Body of pancreas (tissue), 4 donors: ENCODE results near the gene C11orf91. TPM values are rescaled to one million over a fixed set of nuclear protein-coding genes. Genes with fewer than 3 reads are reported as not detected.
A peak's percentile ranks its signal among the peaks of the same experiment; 100 is the strongest.
"Not testable (repeated sequence)": the region's sequence is repeated elsewhere in the genome, so short reads cannot be mapped to it uniquely, and the experiment has no call there.

Source experiments
- ATAC-seq: fragments of 150-250 bp; one replicate; pipeline ENCODE4 v1.9.1; 2016
- DNase-seq, 4 donors: peaks; one replicate each; pipeline ENCODE4 v3.0.0-alpha.2; 2019
- H3K27ac ChIP-seq, 4 donors: fragments of 200-600 bp; sonication (generic); 1 replicate in 3 of 4; 2 replicates in 1 of 4; pipeline versions ENCODE4 v1.5.1 to v1.6.1; 2016 to 2019; ENCODE audit warnings: mild to moderate bottlenecking in 1 of 4, mixed read lengths in 1 of 4, moderate library complexity in 1 of 4
- H3K27me3 ChIP-seq, 2 donors: fragments of 200-600 bp; sonication (generic); one replicate each; pipeline ENCODE4 v1.6.0; 2016; ENCODE audit warnings: mild to moderate bottlenecking in 1 of 2
- H3K36me3 ChIP-seq, 2 donors: fragments of 200-600 bp; sonication (generic); replicated peaks in 1 of 2; 2 replicates each; pipeline ENCODE4 v1.5.1; 2016; ENCODE audit warnings: low read depth in 2 of 2; ENCODE audit not compliant: insufficient read depth in 1 of 2
- H3K4me1 ChIP-seq: fragments of 200-600 bp; sonication (generic); one replicate; pipeline ENCODE4 v1.6.0; 2016
- H3K4me3 ChIP-seq, 2 donors: fragments of 200-600 bp; sonication (generic); 1 replicate in 1 of 2; 2 replicates in 1 of 2; pipeline ENCODE4 v1.5.1; 2016 to 2019
- H3K9me3 ChIP-seq, 3 donors: fragments of 200-600 bp; sonication (generic); 1 replicate in 2 of 3; 2 replicates in 1 of 3; pipeline ENCODE4 v1.5.1; 2016
- CTCF ChIP-seq, 7 experiments: fragments of 450-650 bp in 4 of 7; fragments of 200-600 bp in 3 of 7; sonication (generic) in 3 of 7; IDR thresholded peaks; one replicate each; pipeline ENCODE4 v1.5.1; 2016 to 2019; ENCODE audit warnings: antibody characterized with exemption in 7 of 7
- POLR2A ChIP-seq, 3 donors: fragments of 450-650 bp; IDR thresholded peaks; one replicate each; pipeline ENCODE4 v1.6.1; 2016; ENCODE audit warnings: antibody characterized with exemption in 3 of 3, mild to moderate bottlenecking in 2 of 3
- WGBS, 2 donors: methylation state at CpG; one replicate each; pipeline ENCODE4 v1.1.5; 2017; 5-methylcytosine and 5-hydroxymethylcytosine counted together
- intact Hi-C: fragments of 100-400 bp; cut with DNase I; formaldehyde crosslinking; loops from one replicate; pipeline ENCODE4 v1.15.1; 2023
- total RNA-seq, 2 donors: library from RNA; depleted of rRNA; stranded (reverse); fragments of >200 nt; gene quantifications; one replicate each; pipeline ENCODE4 v1.1.0, GENCODE V29; 2016

Gene C11orf91
- total RNA-seq, 2 donors from 2014 or later, result not detected

GRCh38 chr11:33734441-33735270 lies 34.0 kb upstream of the C11orf91 start:
- intact Hi-C loops, result no loop called here
- DNase-seq (peak in 2 of 4 donors; percentile 24 to 32), ATAC-seq (no peak)
- WGBS, 2 donors, result 8 to 15% methylated on average over 15 of the region's 15 CpGs
- Histone ChIP-seq H3K36me3 (no peaks in the 10 kb centered on the region), H3K9me3 (no peaks in the 10 kb centered on the region), H3K4me3 (peak overlapping the region; percentile 71 to 78), H3K27ac (peak overlapping the region in 3 of 4 donors; percentile 85 to 93 (median 91)), H3K4me1 (peaks cover 31% of the 10 kb centered on the region), H3K27me3 (no peaks in the 10 kb centered on the region)
- TF ChIP-seq CTCF (IDR thresholded peaks at IDR 0.05) (no peak), POLR2A (IDR thresholded peaks at IDR 0.05) (no peak)

- no peak overlapping the region for H3K4me3 ChIP-seq
- peaks cover 38% of the 10 kb centered on the region for H3K4me1 ChIP-seq
- WGBS, 2 donors, result 61 to 67% methylated on average over 7 of the region's 7 CpGs
- no peaks in the 10 kb centered on the region for H3K36me3 ChIP-seq
- H3K27ac ChIP-seq, result peak overlapping the region in 3 of 4 donors; percentile 85 to 93 (median 91)
- H3K9me3 ChIP-seq, result no peaks in the 10 kb centered on the region
- intact Hi-C loops, result no loop called here
- no peaks in the 10 kb centered on the region for H3K27me3 ChIP-seq
- ATAC-seq, result no peak
- DNase-seq, result no peak
- TF ChIP-seq CTCF (IDR thresholded peaks at IDR 0.05) (no peak), POLR2A (IDR thresholded peaks at IDR 0.05) (no peak)
Observed at GRCh38 chr11:33733980-33734379, 33.4 kb upstream of the C11orf91 start.

- TF ChIP-seq CTCF (IDR thresholded peaks at IDR 0.05), result no peak
- TF ChIP-seq POLR2A (IDR thresholded peaks at IDR 0.05), result no peak
- no peaks in the 10 kb centered on the region for H3K36me3 ChIP-seq
- ATAC-seq, result no peak
- no peaks in the 10 kb centered on the region for H3K27me3 ChIP-seq
- no peaks in the 10 kb centered on the region for H3K9me3 ChIP-seq
- intact Hi-C loops, result no loop called here
- 67 to 77% methylated on average over 9 of the region's 9 CpGs for WGBS, 2 donors
- H3K4me3 ChIP-seq, result no peak overlapping the region
- no peak for DNase-seq
- peaks cover 29% of the 10 kb centered on the region for H3K4me1 ChIP-seq
- peak overlapping the region in 1 of 4 donors; percentile 9 for H3K27ac ChIP-seq
Observed at GRCh38 chr11:33731723-33732531, 31.3 kb upstream of the C11orf91 start.

GRCh38 chr11:33730716-33731115 lies 30.1 kb upstream of the C11orf91 start:
- no peak overlapping the region for H3K27ac ChIP-seq
- DNase-seq (no peak), ATAC-seq (no peak)
- 68% methylated on average over 7 of the region's 7 CpGs for WGBS, 2 donors
- H3K9me3 ChIP-seq, result no peaks in the 10 kb centered on the region
- intact Hi-C loops, result no loop called here
- H3K27me3 ChIP-seq, result no peaks in the 10 kb centered on the region
- no peak for TF ChIP-seq POLR2A (IDR thresholded peaks at IDR 0.05)
- no peak for TF ChIP-seq CTCF (IDR thresholded peaks at IDR 0.05)
- H3K36me3 ChIP-seq, result no peaks in the 10 kb centered on the region
- peaks cover 23% of the 10 kb centered on the region for H3K4me1 ChIP-seq
- no peak overlapping the region for H3K4me3 ChIP-seq

- H3K36me3 ChIP-seq, H3K9me3 ChIP-seq, H3K4me3 ChIP-seq, H3K27me3 ChIP-seq, intact Hi-C loops, H3K27ac ChIP-seq, ATAC-seq, DNase-seq: not testable (repeated sequence)
- 74 to 80% methylated on average over 5 of the region's 5 CpGs for WGBS, 2 donors
- H3K4me1 ChIP-seq, result peaks cover 21% of the 10 kb centered on the region
Observed at GRCh38 chr11:33729072-33729664, 28.5 kb upstream of the C11orf91 start.

GRCh38 chr11:33727539-33727938 lies 26.9 kb upstream of the C11orf91 start:
- H3K9me3 ChIP-seq, H3K27ac ChIP-seq, H3K36me3 ChIP-seq, intact Hi-C loops, DNase-seq, H3K27me3 ChIP-seq, H3K4me3 ChIP-seq, ATAC-seq: not testable (repeated sequence)
- H3K4me1 ChIP-seq, result peaks cover 32% of the 10 kb centered on the region
- 14 to 35% methylated on average over 1 of the region's 1 CpG for WGBS, 2 donors
